ENCODE data around the gene FGD2.

DNA sequence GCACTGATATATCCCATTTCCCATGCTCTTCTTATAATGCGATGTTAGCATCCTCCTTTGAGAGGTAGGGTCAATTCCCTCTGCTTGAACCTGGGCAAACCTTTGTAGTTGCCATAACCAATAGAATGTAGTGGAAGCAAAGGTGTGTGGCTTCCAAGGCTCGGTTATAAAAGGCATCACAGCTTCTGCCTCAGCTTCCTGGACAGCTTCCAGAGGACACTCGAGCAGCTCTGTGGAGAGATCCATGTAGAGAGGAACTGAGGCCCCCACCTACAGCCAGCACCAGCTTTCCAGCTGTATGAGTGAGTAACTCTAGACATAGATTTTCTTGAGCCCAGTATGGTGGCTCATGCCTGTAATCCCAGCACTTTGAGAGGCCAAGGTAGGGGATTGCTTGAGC, 36.7 kb downstream of the FGD2 start:
- TF ChIP-seq, protein P1, sequence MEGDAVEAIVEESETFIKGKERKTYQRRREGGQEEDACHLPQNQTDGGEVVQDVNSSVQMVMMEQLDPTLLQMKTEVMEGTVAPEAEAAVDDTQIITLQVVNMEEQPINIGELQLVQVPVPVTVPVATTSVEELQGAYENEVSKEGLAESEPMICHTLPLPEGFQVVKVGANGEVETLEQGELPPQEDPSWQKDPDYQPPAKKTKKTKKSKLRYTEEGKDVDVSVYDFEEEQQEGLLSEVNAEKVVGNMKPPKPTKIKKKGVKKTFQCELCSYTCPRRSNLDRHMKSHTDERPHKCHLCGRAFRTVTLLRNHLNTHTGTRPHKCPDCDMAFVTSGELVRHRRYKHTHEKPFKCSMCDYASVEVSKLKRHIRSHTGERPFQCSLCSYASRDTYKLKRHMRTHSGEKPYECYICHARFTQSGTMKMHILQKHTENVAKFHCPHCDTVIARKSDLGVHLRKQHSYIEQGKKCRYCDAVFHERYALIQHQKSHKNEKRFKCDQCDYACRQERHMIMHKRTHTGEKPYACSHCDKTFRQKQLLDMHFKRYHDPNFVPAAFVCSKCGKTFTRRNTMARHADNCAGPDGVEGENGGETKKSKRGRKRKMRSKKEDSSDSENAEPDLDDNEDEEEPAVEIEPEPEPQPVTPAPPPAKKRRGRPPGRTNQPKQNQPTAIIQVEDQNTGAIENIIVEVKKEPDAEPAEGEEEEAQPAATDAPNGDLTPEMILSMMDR (IDR thresholded peaks at IDR 0.05; ENCODE audit: low read depth, low read length, poor library complexity, severe bottlenecking), result no peak
- no peak for TF ChIP-seq EZH2phosphoT487 (IDR thresholded peaks at IDR 0.05; ENCODE audit: borderline replicate concordance, low read length)
